CD14-positive monocyte (primary cell): ENCODE data around the gene MYO7B. TPM values are rescaled to one million over a fixed set of nuclear protein-coding genes. Genes with fewer than 3 reads are reported as not detected.

Experiments
- DNase-seq, 3 donors: peaks; one replicate each; pipeline ENCODE4 v3.0.0-alpha.2; 2011 to 2022
- H2AFZ ChIP-seq: 2 replicates; pipeline ENCODE4 v1.6.0; 2012; ENCODE audit warnings: mild to moderate bottlenecking, low read depth, low read length, inconsistent platforms; ENCODE audit not compliant: insufficient read depth, poor library complexity, severe bottlenecking
- H3K27ac ChIP-seq, 2 donors: 1 replicate in 1 of 2; 2 replicates in 1 of 2; pipeline ENCODE4 v1.5.1; 2012 to 2013; ENCODE audit warnings: low read length in 2 of 2, control low read depth in 1 of 2, inconsistent platforms in 1 of 2, low read depth in 1 of 2, mild to moderate bottlenecking in 1 of 2
- H3K27me3 ChIP-seq, 2 donors: one replicate each; pipeline versions ENCODE4 v1.6.0 to v1.6.1; 2011 to 2013; ENCODE audit warnings: low read length in 2 of 2; ENCODE audit not compliant: control insufficient read depth in 2 of 2, insufficient read depth in 2 of 2
- H3K36me3 ChIP-seq, 2 donors: replicated peaks in 1 of 2; 1 replicate in 1 of 2; 2 replicates in 1 of 2; pipeline versions ENCODE4 v1.5.1 to v1.6.1; 2012 to 2013; ENCODE audit warnings: low read length in 2 of 2, control low read depth in 1 of 2, inconsistent platforms in 1 of 2, mild to moderate bottlenecking in 1 of 2; ENCODE audit not compliant: insufficient read depth in 2 of 2, control insufficient read depth in 1 of 2
- H3K4me1 ChIP-seq, 2 donors: 1 replicate in 1 of 2; 2 replicates in 1 of 2; pipeline versions ENCODE4 v1.5.1 to v1.6.1; 2012 to 2013; ENCODE audit warnings: low read length in 2 of 2, control low read depth in 1 of 2, inconsistent platforms in 1 of 2, mild to moderate bottlenecking in 1 of 2, moderate library complexity in 1 of 2; ENCODE audit not compliant: insufficient read depth in 2 of 2, control insufficient read depth in 1 of 2
- H3K4me2 ChIP-seq: replicated peaks from 2 replicates; pipeline ENCODE3; 2012; ENCODE audit warnings: low read length, moderate library complexity, mild to moderate bottlenecking; ENCODE audit not compliant: poor library complexity, severe bottlenecking; ENCODE audit errors: extremely low read depth
- H3K4me3 ChIP-seq, 3 experiments: fragments of 200-600 bp in 1 of 3; sonication (generic) in 1 of 3; replicated peaks in 1 of 3; 1 replicate in 2 of 3; 2 replicates in 1 of 3; pipeline ENCODE4 v1.5.1; 2011 to 2013; ENCODE audit warnings: low read length in 3 of 3, mild to moderate bottlenecking in 3 of 3, control low read depth in 2 of 3, low read depth in 2 of 3, inconsistent platforms in 1 of 3, moderate library complexity in 1 of 3
- H3K79me2 ChIP-seq: 2 replicates; pipeline ENCODE4 v1.6.0; 2012; ENCODE audit warnings: mild to moderate bottlenecking, control low read depth, inconsistent platforms, low read length, moderate library complexity; ENCODE audit not compliant: insufficient read depth
- H3K9ac ChIP-seq: 2 replicates; pipeline ENCODE4 v1.6.0; 2017; ENCODE audit warnings: low read length, mild to moderate bottlenecking; ENCODE audit not compliant: insufficient read depth, poor library complexity, severe bottlenecking
- H3K9me3 ChIP-seq, 2 donors: replicated peaks in 1 of 2; 1 replicate in 1 of 2; 2 replicates in 1 of 2; pipeline versions ENCODE4 v1.5.1 to v1.6.1; 2012 to 2013; ENCODE audit warnings: low read length in 2 of 2, control low read depth in 1 of 2; ENCODE audit not compliant: control insufficient read depth in 1 of 2, insufficient read depth in 1 of 2
- H4K20me1 ChIP-seq: 2 replicates; pipeline ENCODE4 v1.6.0; 2012; ENCODE audit warnings: mild to moderate bottlenecking, low read length, control low read depth, moderate library complexity; ENCODE audit not compliant: insufficient read depth
- H3K27ac Mint-ChIP-seq, 7 donors: one replicate each; pipeline ENCODE4 v1.8.0; 2020; ENCODE audit warnings: mild to moderate bottlenecking in 7 of 7, mixed read lengths in 7 of 7, moderate library complexity in 6 of 7, inconsistent platforms in 2 of 7
- H3K27me3 Mint-ChIP-seq, 3 donors: one replicate each; pipeline ENCODE4 v1.8.0; 2021 to 2022; ENCODE audit warnings: low read depth in 3 of 3, mild to moderate bottlenecking in 3 of 3, mixed read lengths in 3 of 3, moderate library complexity in 3 of 3, inconsistent platforms in 1 of 3
- H3K36me3 Mint-ChIP-seq, 2 donors: one replicate each; pipeline ENCODE4 v1.8.0; 2020; ENCODE audit warnings: mixed read lengths in 2 of 2, inconsistent platforms in 1 of 2, mild to moderate bottlenecking in 1 of 2
- H3K4me1 Mint-ChIP-seq: one replicate; pipeline ENCODE4 v1.8.0; 2020; ENCODE audit warnings: mild to moderate bottlenecking, mixed read lengths
- H3K4me3 Mint-ChIP-seq, 2 donors: one replicate each; pipeline ENCODE4 v1.8.0; 2020; ENCODE audit warnings: mild to moderate bottlenecking in 2 of 2, mixed read lengths in 2 of 2, moderate library complexity in 1 of 2
- H3K9me3 Mint-ChIP-seq, 7 donors: one replicate each; pipeline ENCODE4 v1.8.0; 2020 to 2022; ENCODE audit warnings: mixed read lengths in 7 of 7, mild to moderate bottlenecking in 6 of 7, moderate library complexity in 6 of 7, inconsistent platforms in 2 of 7
- WGBS: methylation state at CpG from one replicate; pipeline ENCODE4 v1.1.5; 2013; ENCODE audit warnings: missing lambda C conversion rate; ENCODE audit not compliant: insufficient coverage; 5-methylcytosine and 5-hydroxymethylcytosine counted together
- intact Hi-C, 2 donors: fragments of 100-400 bp; cut with micrococcal nuclease; formaldehyde crosslinking; loops; one replicate each; pipeline versions ENCODE4 v1.15.0 to v1.15.1; 2023
- polyA plus RNA-seq, 3 donors: library from polyadenylated mRNA; depleted of rRNA in 1 of 3; unstranded in 2 of 3; stranded (reverse) in 1 of 3; fragments of 300-500 nt in 2 of 3; fragments of >200 nt in 1 of 3; fragmentation: Illumina TruSeq in 2 of 3; gene quantifications; 1 replicate in 2 of 3; 2 replicates in 1 of 3; pipeline ENCODE4 v1.2.3, GENCODE V29; 2012 to 2021
- TF ChIP-seq, protein P1 (sequence below): fragments of 200-600 bp; IDR thresholded peaks from one replicate; pipeline ENCODE4 v1.8.0; 2022; ENCODE audit warnings: antibody characterized with exemption, mild to moderate bottlenecking

Gene MYO7B
- polyA plus RNA-seq, 3 donors, result 7.3 to 9.8 (median 9.0) TPM

DNA sequence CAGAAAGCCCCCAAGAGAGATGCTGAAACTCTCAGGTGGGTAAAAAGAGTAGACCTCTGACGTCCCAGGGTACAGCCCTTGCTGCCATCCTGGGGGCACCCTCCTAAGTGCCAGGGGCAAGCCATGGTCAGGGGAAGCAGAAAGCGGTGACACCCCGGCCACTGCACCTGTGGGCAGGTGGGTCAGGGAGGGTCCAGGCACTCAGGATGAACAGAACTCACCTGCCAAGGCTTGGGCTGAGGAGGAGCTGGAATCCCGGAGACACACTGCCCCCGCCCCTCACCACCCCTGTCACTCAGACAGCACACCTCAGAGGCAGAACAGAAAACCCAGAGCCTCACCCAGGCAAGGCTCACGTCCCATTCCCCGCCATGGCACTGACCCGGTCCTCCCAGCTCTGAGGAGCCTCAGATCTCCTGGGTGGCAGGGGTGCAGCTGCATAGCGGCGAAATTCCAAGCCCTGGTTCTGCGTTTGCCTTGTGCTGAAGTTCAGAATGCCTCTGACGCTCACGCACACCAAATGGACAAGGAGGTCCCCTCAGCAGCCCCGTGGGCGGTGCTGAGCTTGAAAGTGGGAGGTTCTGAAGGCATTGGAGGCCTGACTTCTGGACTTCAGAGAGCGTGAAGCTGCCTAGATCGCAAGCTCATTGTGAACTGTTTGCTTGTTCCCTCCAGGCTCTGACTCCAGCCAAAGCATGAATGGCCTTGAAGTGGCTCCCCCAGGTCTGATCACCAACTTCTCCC lies 114.7 kb downstream of the MYO7B start:
- Histone ChIP-seq H3K79me2 (no peaks in the 10 kb centered on the region), H3K27ac (no peak overlapping the region), H3K27me3 (no peaks in the 10 kb centered on the region), H3K9me3 (no peaks in the 10 kb centered on the region), H3K9ac (no peak overlapping the region), H3K4me3 (no peak overlapping the region), H3K4me2 (no peak overlapping the region), H3K4me1 (peaks cover 17 to 23% of the 10 kb centered on the region in 2 donors), H3K36me3 (no peaks in the 10 kb centered on the region), H4K20me1 (no peaks in the 10 kb centered on the region), H2AFZ (peak overlapping the region; percentile 61)
- H3K27ac Mint-ChIP-seq, result no peak overlapping the region
- H3K9me3 Mint-ChIP-seq, result no peaks in the 10 kb centered on the region
- DNase-seq, result no peak
- no peaks in the 10 kb centered on the region for H3K36me3 Mint-ChIP-seq
- TF ChIP-seq, protein P1, sequence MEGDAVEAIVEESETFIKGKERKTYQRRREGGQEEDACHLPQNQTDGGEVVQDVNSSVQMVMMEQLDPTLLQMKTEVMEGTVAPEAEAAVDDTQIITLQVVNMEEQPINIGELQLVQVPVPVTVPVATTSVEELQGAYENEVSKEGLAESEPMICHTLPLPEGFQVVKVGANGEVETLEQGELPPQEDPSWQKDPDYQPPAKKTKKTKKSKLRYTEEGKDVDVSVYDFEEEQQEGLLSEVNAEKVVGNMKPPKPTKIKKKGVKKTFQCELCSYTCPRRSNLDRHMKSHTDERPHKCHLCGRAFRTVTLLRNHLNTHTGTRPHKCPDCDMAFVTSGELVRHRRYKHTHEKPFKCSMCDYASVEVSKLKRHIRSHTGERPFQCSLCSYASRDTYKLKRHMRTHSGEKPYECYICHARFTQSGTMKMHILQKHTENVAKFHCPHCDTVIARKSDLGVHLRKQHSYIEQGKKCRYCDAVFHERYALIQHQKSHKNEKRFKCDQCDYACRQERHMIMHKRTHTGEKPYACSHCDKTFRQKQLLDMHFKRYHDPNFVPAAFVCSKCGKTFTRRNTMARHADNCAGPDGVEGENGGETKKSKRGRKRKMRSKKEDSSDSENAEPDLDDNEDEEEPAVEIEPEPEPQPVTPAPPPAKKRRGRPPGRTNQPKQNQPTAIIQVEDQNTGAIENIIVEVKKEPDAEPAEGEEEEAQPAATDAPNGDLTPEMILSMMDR, result peak; percentile 66
- WGBS, result 87% methylated on average over 17 of the region's 17 CpGs
- intact Hi-C loops, result no loop called here
- peaks cover 29% of the 10 kb centered on the region for H3K4me1 Mint-ChIP-seq
- no peak overlapping the region for H3K4me3 Mint-ChIP-seq
- H3K27me3 Mint-ChIP-seq, result peaks cover 2 to 9% (median 7%) of the 10 kb centered on the region in 3 donors

DNA sequence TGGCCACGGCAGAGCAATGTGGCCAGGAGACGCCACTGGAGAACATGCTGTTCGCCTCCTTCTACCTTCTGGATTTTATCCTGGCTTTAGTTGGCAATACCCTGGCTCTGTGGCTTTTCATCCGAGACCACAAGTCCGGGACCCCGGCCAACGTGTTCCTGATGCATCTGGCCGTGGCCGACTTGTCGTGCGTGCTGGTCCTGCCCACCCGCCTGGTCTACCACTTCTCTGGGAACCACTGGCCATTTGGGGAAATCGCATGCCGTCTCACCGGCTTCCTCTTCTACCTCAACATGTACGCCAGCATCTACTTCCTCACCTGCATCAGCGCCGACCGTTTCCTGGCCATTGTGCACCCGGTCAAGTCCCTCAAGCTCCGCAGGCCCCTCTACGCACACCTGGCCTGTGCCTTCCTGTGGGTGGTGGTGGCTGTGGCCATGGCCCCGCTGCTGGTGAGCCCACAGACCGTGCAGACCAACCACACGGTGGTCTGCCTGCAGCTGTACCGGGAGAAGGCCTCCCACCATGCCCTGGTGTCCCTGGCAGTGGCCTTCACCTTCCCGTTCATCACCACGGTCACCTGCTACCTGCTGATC lies 115.4 kb downstream of the MYO7B start:
- no peak overlapping the region for H3K4me3 Mint-ChIP-seq
- H3K4me3 ChIP-seq, result no peak overlapping the region
- H3K27me3 Mint-ChIP-seq, result peaks cover 2 to 9% (median 7%) of the 10 kb centered on the region in 3 donors
- no peaks in the 10 kb centered on the region for H3K79me2 ChIP-seq
- DNase-seq, result no peak
- H3K27ac Mint-ChIP-seq, result no peak overlapping the region
- no peaks in the 10 kb centered on the region for H3K27me3 ChIP-seq
- H3K4me1 ChIP-seq, result peaks cover 17 to 23% of the 10 kb centered on the region in 2 donors
- no peaks in the 10 kb centered on the region for H3K9me3 Mint-ChIP-seq
- H2AFZ ChIP-seq, result peak overlapping the region; percentile 50
- H4K20me1 ChIP-seq, result no peaks in the 10 kb centered on the region
- no peaks in the 10 kb centered on the region for H3K9me3 ChIP-seq
- H3K4me2 ChIP-seq, result no peak overlapping the region
- no peak overlapping the region for H3K9ac ChIP-seq
- no peak overlapping the region for H3K27ac ChIP-seq
- no peaks in the 10 kb centered on the region for H3K36me3 ChIP-seq
- H3K36me3 Mint-ChIP-seq, result no peaks in the 10 kb centered on the region
- 86% methylated on average over 21 of the region's 28 CpGs for WGBS
- H3K4me1 Mint-ChIP-seq, result peaks cover 29% of the 10 kb centered on the region
- intact Hi-C loops, result no loop called here
- TF ChIP-seq, protein P1, result no peak
